ENCODE data around the gene USP27X.

The USP27X gene

GRCh38 chrX:49846522-49846921, 32.8 kb upstream of the USP27X start:
- H3K4me3 ChIP-seq (ENCODE audit: control insufficient read depth, low read depth, low read length), result no peak overlapping the region
- TF ChIP-seq, protein P1, sequence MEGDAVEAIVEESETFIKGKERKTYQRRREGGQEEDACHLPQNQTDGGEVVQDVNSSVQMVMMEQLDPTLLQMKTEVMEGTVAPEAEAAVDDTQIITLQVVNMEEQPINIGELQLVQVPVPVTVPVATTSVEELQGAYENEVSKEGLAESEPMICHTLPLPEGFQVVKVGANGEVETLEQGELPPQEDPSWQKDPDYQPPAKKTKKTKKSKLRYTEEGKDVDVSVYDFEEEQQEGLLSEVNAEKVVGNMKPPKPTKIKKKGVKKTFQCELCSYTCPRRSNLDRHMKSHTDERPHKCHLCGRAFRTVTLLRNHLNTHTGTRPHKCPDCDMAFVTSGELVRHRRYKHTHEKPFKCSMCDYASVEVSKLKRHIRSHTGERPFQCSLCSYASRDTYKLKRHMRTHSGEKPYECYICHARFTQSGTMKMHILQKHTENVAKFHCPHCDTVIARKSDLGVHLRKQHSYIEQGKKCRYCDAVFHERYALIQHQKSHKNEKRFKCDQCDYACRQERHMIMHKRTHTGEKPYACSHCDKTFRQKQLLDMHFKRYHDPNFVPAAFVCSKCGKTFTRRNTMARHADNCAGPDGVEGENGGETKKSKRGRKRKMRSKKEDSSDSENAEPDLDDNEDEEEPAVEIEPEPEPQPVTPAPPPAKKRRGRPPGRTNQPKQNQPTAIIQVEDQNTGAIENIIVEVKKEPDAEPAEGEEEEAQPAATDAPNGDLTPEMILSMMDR (IDR thresholded peaks at IDR 0.05; ENCODE audit: control insufficient read depth, insufficient read depth, low read depth, low read length, missing control alignments), result no peak
- DNase-seq (ENCODE audit: low read depth), result no peak

GRCh38 chrX:49848275-49848674, 31.0 kb upstream of the USP27X start:
- TF ChIP-seq, protein P1 (IDR thresholded peaks at IDR 0.05; ENCODE audit: control insufficient read depth, insufficient read depth, low read depth, low read length, missing control alignments), result no peak
- no peak overlapping the region for H3K4me3 ChIP-seq (ENCODE audit: control insufficient read depth, low read depth, low read length)
- no peak for DNase-seq (ENCODE audit: low read depth)

- H3K4me3 ChIP-seq (ENCODE audit: control insufficient read depth, low read depth, low read length), result no peak overlapping the region
- TF ChIP-seq, protein P1 (IDR thresholded peaks at IDR 0.05; ENCODE audit: control insufficient read depth, insufficient read depth, low read depth, low read length, missing control alignments), result no peak
- no peak for DNase-seq (ENCODE audit: low read depth)
Measured at GRCh38 chrX:49850028-49850427, 29.3 kb upstream of the USP27X start.

DNA sequence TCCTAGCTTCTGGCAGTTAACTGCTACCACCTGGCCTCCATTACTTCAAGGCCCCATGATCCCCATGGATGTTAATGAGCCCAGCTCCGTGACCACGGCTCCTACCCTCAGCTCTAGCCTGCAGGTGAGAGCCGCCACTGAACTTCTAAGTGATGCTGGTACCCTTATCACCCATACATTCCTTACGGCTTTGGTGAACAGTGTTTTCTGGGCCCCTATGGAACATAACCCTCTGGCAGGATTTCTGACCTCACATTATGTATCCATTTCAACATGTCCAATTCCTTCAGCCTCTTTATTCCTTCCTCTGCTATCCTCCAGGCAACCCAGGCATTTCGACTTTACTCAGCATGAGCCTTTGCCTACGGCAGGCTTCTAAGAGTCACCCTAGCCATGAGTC, 25.6 kb upstream of the USP27X start:
- TF ChIP-seq, protein P1 (IDR thresholded peaks at IDR 0.05; ENCODE audit: control insufficient read depth, insufficient read depth, low read depth, low read length, missing control alignments), result no peak
- DNase-seq (ENCODE audit: low read depth), result no peak
- H3K4me3 ChIP-seq (ENCODE audit: control insufficient read depth, low read depth, low read length), result no peak overlapping the region

DNA sequence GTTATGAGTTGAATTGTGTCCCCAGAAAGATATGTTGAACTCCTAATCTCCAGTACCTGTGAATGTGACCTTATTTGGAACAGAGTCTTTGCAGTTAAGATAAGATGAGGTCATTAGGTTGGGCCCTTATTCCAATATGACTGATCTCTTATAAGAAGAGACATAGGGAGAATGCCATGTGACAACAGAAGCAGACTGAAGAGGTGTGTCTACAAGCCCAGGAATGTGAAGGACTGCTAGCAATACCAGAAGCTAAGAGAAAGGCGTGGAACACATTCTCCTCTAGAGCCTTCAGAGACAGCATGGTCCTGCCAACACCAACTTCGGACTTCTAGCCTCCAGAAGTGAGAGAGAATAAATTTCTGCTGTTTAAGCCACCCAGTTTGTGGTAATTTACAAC, 22.5 kb upstream of the USP27X start:
- TF ChIP-seq, protein P1 (IDR thresholded peaks at IDR 0.05; ENCODE audit: control insufficient read depth, insufficient read depth, low read depth, low read length, missing control alignments), result no peak
- no peak for DNase-seq (ENCODE audit: low read depth)
- no peak overlapping the region for H3K4me3 ChIP-seq (ENCODE audit: control insufficient read depth, low read depth, low read length)

- no peak overlapping the region for H3K4me3 ChIP-seq (ENCODE audit: control insufficient read depth, low read depth, low read length)
- no peak for DNase-seq (ENCODE audit: low read depth)
- TF ChIP-seq, protein P1 (IDR thresholded peaks at IDR 0.05; ENCODE audit: control insufficient read depth, insufficient read depth, low read depth, low read length, missing control alignments), result no peak
Measured at GRCh38 chrX:49858341-49858740, 20.9 kb upstream of the USP27X start.

DNA sequence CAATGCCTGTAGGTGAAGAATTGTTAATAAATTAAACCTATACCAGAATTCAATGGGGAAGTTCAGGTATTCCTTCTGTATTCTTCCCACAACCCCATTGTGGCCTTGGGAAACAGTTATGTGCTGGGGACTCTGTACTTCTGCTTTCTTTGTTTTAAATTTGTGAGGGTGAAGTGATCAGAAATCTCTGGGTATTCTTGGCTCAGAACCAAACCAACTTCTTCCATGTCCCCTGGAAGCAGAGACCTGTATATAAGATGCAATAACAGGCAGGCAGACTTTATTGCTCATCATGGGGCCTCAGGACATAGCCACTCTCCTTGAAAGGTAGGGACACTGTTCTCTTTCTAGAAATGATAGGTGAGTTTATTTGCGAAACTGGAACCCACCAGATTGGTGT, 19.8 kb upstream of the USP27X start:
- TF ChIP-seq, protein P1 (IDR thresholded peaks at IDR 0.05; ENCODE audit: control insufficient read depth, insufficient read depth, low read depth, low read length, missing control alignments), result no peak
- no peak overlapping the region for H3K4me3 ChIP-seq (ENCODE audit: control insufficient read depth, low read depth, low read length)
- DNase-seq (ENCODE audit: low read depth), result no peak

All from AG09309 (cell line).